Peyer's patch (tissue), 4 donors: ENCODE data around the gene ARRDC1.

Experiments used
- POLR2A ChIP-seq, 2 donors: fragments of 450-650 bp; IDR thresholded peaks; one replicate each; pipeline ENCODE4 v1.5.1; 2017; ENCODE audit warnings: antibody characterized with exemption in 2 of 2, mild to moderate bottlenecking in 2 of 2, moderate library complexity in 2 of 2
- TF ChIP-seq, protein P1 (sequence below), 6 experiments: fragments of 450-650 bp in 4 of 6; fragments of 200-600 bp in 2 of 6; sonication (generic) in 1 of 6; IDR thresholded peaks; one replicate each; pipeline ENCODE4 v1.5.1; 2017 to 2019; ENCODE audit warnings: antibody characterized with exemption in 6 of 6, mild to moderate bottlenecking in 3 of 6, moderate library complexity in 1 of 6

DNA sequence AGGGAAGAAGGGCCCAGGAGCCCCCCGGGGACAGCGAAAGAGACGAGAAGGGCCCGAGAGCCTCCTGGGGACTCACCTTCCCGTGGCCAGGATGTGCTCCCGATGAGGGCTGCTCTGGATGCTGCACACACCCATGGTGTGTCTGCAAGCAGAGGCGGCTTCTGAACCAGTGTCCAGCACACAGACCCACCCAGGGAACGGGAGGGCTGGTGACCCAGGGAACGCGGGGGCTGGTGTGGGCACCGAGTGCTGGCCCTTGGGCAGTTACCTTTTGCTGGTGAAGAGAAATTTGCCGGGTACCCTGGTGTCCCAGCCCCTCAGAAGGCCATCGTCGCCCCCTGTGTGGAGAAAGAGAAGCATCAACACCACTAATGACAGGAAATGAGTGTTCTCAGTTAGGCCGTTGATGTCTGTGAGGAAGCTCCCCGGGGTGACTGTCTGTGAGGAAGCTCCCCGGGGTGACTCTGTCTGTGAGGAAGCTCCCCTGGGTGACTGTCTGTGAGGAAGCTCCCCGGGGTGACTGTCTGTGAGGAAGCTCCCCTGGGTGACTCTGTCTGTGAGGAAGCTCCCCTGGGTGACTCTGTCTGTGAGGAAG lies 40.6 kb upstream of the ARRDC1 start:
- TF ChIP-seq, protein P1, sequence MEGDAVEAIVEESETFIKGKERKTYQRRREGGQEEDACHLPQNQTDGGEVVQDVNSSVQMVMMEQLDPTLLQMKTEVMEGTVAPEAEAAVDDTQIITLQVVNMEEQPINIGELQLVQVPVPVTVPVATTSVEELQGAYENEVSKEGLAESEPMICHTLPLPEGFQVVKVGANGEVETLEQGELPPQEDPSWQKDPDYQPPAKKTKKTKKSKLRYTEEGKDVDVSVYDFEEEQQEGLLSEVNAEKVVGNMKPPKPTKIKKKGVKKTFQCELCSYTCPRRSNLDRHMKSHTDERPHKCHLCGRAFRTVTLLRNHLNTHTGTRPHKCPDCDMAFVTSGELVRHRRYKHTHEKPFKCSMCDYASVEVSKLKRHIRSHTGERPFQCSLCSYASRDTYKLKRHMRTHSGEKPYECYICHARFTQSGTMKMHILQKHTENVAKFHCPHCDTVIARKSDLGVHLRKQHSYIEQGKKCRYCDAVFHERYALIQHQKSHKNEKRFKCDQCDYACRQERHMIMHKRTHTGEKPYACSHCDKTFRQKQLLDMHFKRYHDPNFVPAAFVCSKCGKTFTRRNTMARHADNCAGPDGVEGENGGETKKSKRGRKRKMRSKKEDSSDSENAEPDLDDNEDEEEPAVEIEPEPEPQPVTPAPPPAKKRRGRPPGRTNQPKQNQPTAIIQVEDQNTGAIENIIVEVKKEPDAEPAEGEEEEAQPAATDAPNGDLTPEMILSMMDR (IDR thresholded peaks at IDR 0.05): no peak
- no peak for TF ChIP-seq POLR2A (IDR thresholded peaks at IDR 0.05)
